GM20000 (cell line): ENCODE data around the gene EXOSC7.

ENCODE experiments used
- DNase-seq: peaks from one replicate; pipeline ENCODE4 v3.0.0; 2012; ENCODE audit warnings: low spot score
- CTCF ChIP-seq: IDR thresholded peaks from 2 replicates; pipeline ENCODE4 v1.5.1; 2012; ENCODE audit warnings: mild to moderate bottlenecking, control low read depth; ENCODE audit errors: extremely low read depth, missing control alignments

EXOSC7 gene

DNA sequence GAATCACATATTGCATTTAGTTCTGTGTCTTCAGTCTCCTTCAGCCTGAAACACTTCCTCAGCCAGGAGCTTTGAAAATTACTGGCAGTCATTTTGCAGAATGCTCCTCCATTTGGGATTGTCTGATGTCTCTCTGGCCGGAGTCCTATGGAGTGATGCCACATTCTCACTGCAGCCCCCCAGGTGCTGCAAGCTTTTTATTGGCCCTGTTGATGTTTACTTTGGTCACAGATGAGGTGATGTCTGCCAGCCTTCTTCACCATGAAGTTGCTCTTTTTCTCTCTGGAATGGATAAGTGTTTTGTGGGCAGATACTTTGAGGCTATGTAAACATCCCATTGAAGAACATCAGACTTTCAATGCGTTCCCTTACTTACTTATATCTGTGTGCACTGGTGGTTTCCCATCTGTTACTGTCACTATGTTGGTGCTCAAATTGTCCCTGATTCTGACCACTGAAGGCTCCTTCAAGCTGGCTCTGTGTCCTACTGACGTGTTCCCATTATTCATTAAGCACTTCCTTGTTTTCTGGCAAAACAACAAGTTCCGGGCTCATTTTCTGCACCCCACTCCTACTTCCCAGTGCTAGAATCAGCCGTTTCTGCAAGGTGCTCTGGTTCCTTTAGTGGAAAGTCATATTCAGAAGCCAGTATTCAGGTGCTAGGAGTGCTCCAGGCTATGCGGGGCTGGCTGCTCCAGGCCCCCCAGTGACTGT is 48.7 kb downstream of the EXOSC7 start:
- no peak for TF ChIP-seq CTCF
- no peak for DNase-seq

DNA sequence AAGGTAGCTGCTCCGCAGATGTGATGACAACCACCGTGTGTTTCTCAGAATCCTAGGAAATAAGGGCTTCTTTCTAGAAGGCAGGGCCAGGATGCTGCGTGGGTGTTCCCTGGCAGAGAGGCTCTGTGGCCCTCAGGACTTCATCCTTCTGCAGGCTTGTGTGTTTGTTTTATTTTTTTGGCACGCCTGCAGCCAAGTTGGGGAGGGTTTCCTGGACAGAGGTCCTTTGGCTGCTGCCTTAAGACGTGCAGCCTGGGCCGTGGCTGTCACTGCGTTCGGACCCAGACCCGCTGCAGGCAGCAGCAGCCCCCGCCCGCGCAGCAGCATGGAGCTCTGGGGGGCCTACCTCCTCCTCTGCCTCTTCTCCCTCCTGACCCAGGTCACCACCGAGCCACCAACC is 50.0 kb downstream of the EXOSC7 start, which contains the start of gene CLEC3B:
CLEC3B (plus strand) TSS at position 266 of the 400 bp plus-strand sequence; CDS start at position 326, 60 bp downstream.
- no peak for TF ChIP-seq CTCF
- no peak for DNase-seq

- no peak for TF ChIP-seq CTCF
- DNase-seq, result no peak
These were observed 50.9 kb downstream of the EXOSC7 start for GRCh38 chr3:45026957-45027356.

DNA sequence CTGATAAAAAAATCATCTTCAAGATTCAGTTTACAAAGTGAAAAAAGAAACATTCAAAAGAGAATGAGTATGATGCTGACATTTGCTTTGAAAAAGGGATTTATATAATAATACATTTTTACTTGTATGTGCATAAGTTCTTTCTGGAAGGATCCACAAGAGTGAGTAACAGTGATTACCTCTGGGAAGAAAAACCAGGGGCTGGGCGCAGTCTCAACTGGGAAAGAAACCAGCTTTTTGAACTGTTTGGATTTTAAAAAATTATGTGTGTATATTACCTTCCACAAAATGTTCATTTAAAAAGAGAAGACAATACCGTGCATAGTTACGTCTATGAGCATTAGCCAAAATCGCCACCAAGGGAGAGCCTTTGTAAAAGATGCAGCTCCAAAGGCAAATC is 51.4 kb downstream of the EXOSC7 start:
- TF ChIP-seq CTCF, result no peak
- no peak for DNase-seq

DNA sequence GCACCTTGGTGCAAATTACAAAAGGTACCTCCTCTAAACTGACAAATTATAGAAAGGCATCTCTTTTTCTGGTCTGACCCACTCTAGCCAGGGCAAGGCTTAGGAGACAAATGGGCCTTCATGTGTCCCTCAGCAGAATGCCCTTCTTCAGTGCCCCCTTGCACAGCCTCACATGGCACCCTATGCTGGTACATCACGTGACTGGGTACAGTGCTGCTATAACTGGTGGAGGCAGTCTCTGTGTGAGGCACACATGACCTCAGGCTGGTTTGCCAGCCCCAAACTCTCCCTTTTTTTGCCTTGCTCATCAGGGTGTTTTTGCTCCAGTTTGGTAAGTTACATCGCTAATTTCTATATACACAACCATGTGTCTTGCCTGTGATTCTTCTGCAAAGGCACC is 53.2 kb downstream of the EXOSC7 start:
- DNase-seq, result no peak

DNA sequence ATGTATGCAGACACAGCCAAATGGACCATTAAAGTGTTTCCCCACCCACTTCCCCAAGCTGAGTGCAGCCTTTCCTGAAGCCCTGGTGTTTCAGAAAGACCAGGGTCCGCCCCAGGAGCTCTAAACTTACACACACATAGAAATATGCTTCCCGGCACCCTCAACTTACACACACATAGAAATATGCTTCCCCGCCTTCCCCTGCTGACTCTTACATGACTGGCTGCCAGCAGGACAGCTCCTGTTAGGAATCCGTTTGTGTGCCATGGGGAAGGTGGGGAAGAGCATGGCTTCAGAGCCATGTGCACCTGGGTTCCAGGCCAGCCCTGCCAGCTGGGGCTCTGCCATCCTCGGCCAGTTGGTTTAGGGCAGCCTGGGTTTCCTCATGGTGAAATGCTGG is 53.6 kb downstream of the EXOSC7 start:
- no peak for TF ChIP-seq CTCF
- no peak for DNase-seq

More for the DNA sequence above, 53.2 kb downstream of the EXOSC7 start:
- TF ChIP-seq CTCF, result no peak

DNA sequence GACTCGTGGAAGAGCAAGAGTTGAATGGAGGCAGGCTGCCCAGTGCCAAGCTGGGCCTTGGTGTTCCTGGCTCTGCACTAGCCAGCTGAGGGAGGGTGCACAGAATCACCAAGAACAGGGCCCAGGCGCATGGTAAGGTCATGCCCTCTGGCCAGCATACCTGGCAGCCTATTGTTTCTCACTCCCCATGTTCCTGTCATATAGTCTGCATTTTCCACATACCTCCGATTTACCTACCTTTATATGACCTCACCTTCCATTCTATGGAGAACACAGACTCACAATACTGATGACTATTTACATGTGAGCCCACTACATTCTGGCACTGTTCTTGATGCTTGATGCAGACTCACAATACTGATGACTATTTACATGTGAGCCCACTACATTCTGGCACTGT is 55.5 kb downstream of the EXOSC7 start:
- no peak for TF ChIP-seq CTCF

More for the DNA sequence above, 55.5 kb downstream of the EXOSC7 start:
- no peak for DNase-seq
